ENCODE data around the gene BNIP5.

The BNIP5 gene

DNA sequence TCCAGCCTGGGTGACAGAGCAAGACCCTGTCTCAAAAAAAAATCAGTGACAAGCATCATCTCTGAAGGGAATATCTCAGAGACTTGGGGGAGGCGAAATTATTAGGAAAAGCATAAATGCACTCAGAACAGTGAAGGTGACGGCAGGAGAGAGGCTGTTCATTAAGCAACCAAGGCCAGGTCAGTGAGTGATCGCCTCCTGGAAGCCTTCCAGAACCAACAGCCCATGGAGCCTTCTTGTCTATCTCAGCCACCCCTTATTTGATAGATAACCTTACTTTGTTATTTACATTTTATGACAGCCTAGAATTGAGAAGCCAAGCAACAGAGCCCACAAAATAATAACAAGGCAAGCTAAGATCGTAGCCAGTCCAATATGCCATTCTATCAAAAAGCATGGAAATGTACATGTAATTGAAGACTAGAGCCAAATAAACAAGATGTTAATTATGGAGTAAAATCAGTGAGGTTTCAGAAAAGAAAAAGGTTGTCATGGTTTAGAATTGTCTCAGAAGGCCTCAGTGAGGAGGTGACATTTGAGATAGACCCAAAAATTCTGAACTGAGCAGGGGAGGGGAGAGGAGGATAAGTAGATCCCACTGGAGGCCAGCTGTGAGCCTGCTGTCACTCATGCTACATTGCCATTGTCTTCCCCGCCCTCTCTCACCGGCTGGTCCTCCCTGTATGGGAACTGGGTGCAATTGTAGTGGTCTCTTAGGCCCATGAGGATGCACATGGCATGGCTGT lies 17.8 kb downstream of the BNIP5 start:
- TF ChIP-seq, protein P1, sequence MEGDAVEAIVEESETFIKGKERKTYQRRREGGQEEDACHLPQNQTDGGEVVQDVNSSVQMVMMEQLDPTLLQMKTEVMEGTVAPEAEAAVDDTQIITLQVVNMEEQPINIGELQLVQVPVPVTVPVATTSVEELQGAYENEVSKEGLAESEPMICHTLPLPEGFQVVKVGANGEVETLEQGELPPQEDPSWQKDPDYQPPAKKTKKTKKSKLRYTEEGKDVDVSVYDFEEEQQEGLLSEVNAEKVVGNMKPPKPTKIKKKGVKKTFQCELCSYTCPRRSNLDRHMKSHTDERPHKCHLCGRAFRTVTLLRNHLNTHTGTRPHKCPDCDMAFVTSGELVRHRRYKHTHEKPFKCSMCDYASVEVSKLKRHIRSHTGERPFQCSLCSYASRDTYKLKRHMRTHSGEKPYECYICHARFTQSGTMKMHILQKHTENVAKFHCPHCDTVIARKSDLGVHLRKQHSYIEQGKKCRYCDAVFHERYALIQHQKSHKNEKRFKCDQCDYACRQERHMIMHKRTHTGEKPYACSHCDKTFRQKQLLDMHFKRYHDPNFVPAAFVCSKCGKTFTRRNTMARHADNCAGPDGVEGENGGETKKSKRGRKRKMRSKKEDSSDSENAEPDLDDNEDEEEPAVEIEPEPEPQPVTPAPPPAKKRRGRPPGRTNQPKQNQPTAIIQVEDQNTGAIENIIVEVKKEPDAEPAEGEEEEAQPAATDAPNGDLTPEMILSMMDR (IDR thresholded peaks at IDR 0.05; ENCODE audit: low read depth, low read length, missing control alignments), result no peak
- H3K4me3 ChIP-seq (replicated peaks; ENCODE audit: low read depth, low read length), result no peak overlapping the region
- DNase-seq (ENCODE audit: extremely low read depth, low read depth), result no peak

DNA sequence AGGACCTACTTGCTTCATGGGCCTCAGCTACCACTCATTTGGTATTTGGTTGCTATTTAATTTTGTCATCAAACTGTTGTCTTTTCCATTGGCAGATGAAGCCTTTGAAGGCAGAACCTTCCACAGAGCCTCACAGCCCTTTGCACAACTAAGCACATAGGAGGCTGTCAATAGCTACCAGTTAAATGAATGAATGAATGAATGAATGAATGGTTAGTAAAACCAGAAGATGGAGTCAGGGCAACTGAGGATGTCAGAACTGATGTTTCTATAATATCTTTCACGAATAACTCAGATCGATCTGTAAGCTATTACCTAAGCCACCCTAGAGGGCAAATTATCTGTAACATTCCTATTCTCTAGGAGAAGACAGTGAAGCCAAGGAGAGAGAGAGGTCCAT lies 19.1 kb downstream of the BNIP5 start:
- no peak for DNase-seq (ENCODE audit: extremely low read depth, low read depth)
- TF ChIP-seq, protein P1 (IDR thresholded peaks at IDR 0.05; ENCODE audit: low read depth, low read length, missing control alignments), result no peak
- H3K4me3 ChIP-seq (replicated peaks; ENCODE audit: low read depth, low read length), result no peak overlapping the region

DNA sequence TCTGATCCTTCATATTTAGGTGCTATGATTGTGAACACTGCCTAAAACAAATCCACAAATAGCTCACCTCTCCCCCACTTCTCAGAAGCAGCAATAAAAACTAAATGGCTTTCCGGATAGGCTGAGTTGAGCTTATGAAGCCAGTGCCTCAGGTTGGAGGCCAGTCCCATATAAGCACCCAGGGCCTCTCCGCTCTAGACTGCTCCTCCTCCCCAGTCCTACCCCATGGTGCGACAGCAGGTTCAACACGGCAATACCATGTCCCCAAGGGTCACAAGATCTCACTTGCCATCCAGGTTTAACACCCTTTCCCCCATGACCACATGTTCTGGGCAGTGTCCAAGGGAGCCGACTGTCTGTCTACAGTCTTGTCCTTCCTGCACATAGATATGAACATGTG lies 20.8 kb downstream of the BNIP5 start:
- no peak overlapping the region for H3K4me3 ChIP-seq (replicated peaks; ENCODE audit: low read depth, low read length)
- no peak for DNase-seq (ENCODE audit: extremely low read depth, low read depth)
- TF ChIP-seq, protein P1 (IDR thresholded peaks at IDR 0.05; ENCODE audit: low read depth, low read length, missing control alignments), result no peak

DNA sequence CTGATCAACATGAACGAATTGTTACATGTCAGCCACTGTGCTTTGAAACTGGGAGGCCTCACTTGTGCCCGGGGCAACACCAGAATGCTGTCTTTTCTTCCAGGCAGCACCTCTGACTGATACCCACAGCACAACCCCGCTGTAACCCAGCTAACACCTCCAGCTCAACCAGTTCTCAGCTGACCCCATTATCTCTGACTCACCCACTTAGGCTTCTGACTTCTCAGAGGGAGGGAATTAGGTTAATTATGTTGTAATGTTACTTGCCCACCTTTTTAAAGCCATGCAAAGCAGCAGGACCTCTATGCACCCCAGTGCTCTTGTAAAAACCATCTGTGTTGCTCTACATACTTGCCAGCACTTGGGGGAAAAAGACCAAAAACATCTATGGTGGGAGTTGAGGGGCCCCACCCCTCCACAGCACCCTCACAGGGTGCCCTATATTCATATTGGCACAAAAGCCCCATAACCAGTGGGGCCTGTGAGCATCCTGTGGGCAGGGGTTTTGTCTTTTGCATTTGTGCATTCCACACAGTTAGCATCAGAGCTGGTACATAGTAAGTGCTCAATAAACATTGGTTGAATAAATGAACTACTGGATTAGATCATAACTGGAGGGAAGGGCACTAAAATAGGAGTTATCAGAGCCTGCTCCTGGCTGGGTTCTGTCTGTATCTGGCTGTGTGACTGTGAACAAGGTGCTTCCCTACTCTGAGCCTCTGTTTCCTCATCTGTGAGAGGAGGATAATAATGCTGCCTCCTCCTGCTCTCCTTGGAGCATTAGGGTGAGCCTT lies 22.3 kb downstream of the BNIP5 start:
- no peak for DNase-seq (ENCODE audit: extremely low read depth, low read depth)
- TF ChIP-seq, protein P1 (IDR thresholded peaks at IDR 0.05; ENCODE audit: low read depth, low read length, missing control alignments), result no peak
- no peak overlapping the region for H3K4me3 ChIP-seq (replicated peaks; ENCODE audit: low read depth, low read length)

DNA sequence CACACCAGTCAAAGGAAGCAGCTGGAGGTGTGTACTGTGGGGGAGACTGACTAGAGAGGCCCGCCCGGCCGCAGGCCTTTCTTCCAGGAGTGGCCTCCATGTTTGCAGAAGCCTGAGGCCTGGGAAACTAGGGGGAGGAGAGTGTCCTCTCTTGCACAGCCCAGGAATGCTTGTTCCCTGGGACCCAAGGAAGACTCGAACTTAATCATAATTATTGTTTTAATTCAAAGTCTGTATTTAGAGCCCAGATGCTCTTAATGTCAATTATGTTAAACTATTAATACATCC lies 23.1 kb downstream of the BNIP5 start:
- TF ChIP-seq, protein P1 (IDR thresholded peaks at IDR 0.05; ENCODE audit: low read depth, low read length, missing control alignments), result no peak
- DNase-seq (ENCODE audit: extremely low read depth, low read depth), result no peak
- no peak overlapping the region for H3K4me3 ChIP-seq (replicated peaks; ENCODE audit: low read depth, low read length)

DNA sequence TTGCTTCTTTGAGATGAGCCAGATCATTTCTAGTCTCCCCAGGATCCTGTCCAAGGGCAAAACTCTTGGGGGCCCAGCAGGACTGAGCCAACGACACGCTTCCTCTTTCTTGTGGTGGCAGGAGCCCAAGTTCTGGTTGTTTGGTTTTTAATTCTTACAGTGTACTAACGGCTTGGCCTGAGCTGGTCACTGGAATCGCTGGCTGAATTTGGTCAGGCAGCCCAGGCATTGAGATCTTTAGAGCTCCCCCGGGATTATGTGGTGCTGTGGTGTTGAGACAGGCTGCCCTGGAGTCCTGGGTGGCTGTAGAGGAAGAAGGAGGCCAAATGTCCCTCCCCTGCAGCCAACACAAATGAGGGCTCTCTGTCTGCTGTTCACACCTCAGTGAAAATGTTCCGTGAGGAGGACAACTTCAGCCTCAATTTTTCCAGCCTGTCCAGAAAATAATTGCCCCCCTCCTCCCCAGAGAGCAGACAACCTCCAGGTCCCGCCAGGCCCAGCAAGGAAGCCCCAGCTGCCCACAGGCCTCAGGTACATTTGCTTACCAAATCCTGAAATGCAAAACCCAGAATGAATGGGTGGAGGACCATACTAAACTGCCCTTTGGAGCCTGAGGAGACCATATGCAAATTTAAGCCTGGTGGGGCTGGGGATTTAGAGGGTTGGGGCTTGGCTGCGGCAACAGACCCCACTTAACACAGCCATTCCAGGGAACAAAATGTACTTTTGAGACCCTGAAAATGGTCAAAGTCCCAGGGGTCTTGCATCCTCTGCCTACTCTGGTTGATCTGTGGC lies 23.6 kb downstream of the BNIP5 start:
- no peak overlapping the region for H3K4me3 ChIP-seq (replicated peaks; ENCODE audit: low read depth, low read length)
- TF ChIP-seq, protein P1 (IDR thresholded peaks at IDR 0.05; ENCODE audit: low read depth, low read length, missing control alignments), result no peak
- DNase-seq (ENCODE audit: extremely low read depth, low read depth), result no peak
